Stimulated activated CD8-positive, alpha-beta memory T cell treated with anti-CD3 and anti-CD28 coated beads, Interleukin-12 subunit alpha, Interleukin-12 subunit beta, amount 100 ng/mL, for 4 hours (primary cell): ENCODE measurements around the gene HBA1.
"Not testable (repeated sequence)": the region's sequence is repeated elsewhere in the genome, so short reads cannot be mapped to it uniquely, and the experiment has no call there.

Source experiments
- DNase-seq: peaks from one replicate; pipeline ENCODE4 v3.0.0-alpha.2; 2020; ENCODE audit warnings: low read depth

The HBA1 gene

GRCh38 chr16:160242-160641, 16.2 kb upstream of the HBA1 start:
- DNase-seq: not testable (repeated sequence)

DNA sequence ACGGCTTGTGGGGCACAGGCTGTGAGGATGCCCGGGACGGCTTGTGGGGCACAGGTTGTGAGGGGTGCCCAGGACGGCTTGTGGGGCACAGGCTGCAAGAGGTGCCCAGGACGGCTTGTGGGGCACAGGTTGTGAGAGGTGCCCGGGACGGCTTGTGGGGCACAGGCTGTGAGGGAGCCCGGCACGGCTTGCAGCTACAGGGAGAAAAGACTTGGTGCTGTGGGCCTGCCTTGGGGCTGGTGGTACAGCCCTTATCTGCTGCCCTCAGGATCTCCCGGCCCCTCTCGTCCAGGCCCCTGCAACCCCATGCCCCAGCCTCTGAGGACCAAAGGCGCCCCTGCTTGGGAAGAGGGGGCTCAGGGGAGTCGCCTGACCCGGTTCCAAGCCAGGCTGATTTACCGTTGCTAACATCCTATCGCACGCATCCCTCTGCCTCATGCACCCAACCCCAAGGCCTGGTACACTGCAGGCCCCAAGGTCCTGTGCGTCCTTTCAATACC, 15.7 kb upstream of the HBA1 start:
- DNase-seq: no peak

- DNase-seq: no peak
These were observed 14.0 kb upstream of the HBA1 start for GRCh38 chr16:162271-162991.

DNA sequence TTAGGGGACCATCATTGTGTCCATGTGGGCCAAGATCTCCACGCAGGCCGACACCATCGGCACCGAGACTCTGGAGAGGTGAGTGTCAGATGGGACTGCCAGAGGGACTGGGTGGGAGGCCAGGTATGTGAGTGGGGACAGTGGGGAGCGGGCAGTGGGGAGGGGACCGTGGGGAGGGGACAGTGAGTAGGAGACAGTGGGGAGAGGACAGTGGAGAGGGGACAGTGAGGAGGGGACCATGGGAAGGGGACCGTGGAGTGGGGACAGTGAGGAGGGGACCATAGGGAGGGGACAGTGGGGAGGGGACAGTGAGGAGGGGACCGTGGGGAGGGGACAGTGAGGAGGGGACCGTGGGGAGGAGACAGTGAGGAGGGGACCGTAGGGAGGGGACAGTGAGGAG, 13.3 kb upstream of the HBA1 start:
- not testable (repeated sequence) for DNase-seq

DNA sequence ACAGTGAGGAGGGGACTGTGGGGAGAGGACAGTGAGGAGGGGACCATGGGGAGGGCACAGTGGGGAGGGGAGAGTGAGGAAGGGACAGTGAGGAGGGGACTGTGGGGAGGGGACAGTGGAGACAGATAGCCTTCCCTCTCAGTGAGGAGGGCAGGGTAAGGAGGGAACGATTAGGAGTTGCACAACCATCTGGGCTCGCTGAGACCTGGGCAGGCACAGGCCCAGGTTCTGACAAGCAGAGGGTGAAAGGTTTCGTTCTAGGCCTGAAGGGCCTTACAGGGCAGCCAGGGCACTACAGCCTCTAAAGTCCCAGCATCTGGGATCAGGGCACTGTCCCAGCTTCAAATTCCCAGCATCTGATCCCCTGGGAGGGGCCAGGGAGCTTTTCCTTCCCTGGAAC, 12.8 kb upstream of the HBA1 start:
- DNase-seq: not testable (repeated sequence)

- not testable (repeated sequence) for DNase-seq
These were observed 12.2 kb upstream of the HBA1 start for GRCh38 chr16:164134-164823.

DNA sequence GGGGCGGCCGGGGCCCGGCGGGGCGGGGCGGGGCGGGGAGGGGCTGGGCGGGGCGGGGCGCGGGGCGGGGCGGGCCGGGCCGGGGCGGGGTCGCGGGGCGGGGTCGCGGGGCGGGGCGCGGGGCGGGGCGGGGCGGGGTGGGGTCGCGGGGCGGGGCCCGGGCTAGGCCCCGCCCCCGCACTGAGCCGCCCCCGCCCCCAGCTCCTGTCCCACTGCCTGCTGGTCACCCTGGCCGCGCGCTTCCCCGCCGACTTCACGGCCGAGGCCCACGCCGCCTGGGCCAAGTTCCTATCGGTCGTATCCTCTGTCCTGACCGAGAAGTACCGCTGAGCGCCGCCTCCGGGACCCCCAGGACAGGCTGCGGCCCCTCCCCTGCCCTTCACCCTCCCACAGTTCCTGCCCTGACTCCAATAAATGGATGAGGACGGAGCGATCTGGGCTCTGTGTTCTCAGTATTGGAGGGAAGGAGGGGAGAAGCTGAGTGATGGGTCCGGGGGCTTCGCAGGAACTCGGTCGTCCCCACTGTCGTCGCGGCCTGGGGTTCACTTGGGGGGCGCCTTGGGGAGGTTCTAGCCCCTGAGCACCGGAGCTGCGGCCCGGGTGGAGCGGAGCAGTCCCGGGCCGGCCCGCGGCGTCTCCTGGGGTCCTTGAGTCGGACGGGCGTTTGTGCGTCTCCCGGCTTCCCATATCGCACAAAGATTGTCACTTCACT, 11.5 kb upstream of the HBA1 start:
- no peak for DNase-seq

- DNase-seq: no peak
These were observed 10.7 kb upstream of the HBA1 start, which contains the start of gene HBM for GRCh38 chr16:165539-166374. TSS of gene HBM (plus strand) at chr16:165978. CDS start at chr16:165998, 20 bp downstream.

GRCh38 chr16:166375-167121, 9.9 kb upstream of the HBA1 start:
- no peak for DNase-seq

DNA sequence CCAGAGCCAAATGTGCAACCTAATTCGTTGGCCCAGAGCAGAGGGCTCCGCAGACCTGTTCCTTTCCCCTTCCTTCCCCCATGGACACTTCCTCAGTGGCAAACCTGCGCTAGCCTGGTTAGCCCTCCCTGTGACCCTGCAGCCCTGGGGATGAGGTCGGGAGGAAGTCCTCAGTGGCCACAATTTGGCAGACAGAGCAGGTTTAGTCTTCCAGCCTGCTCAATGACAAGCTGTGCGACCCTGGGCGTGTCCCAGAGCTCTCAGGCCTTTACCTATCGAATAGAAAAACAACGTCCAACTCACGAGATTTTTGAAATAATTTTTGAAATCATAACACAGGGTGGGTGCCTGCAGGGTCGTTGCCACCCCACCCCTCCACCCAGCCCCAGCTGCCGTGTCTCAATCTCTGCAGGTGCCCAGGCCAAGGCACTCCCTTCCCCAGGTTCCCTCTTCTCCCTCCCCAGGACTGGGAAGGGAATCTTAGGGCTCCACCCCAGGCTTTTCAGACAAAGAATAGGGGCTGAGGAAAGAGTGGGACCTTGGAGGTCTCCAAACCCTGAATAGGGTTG, 9.3 kb upstream of the HBA1 start:
- no peak for DNase-seq

- no peak for DNase-seq
These were observed 8.1 kb upstream of the HBA1 start for GRCh38 chr16:168424-168823.

- no peak for DNase-seq
These were observed 7.5 kb upstream of the HBA1 start for GRCh38 chr16:169014-169413.

- DNase-seq: not testable (repeated sequence)
These were observed 6.4 kb upstream of the HBA1 start for GRCh38 chr16:170088-170507.

- no peak for DNase-seq
These were observed 5.7 kb upstream of the HBA1 start for GRCh38 chr16:170788-171187.

- DNase-seq: not testable (repeated sequence)
These were observed 4.0 kb upstream of the HBA1 start, which contains the start of gene HBA2 for GRCh38 chr16:172374-172941. TSS of gene HBA2 (plus strand) at chr16:172876. CDS start at chr16:172913, 37 bp downstream.

GRCh38 chr16:173211-173854, 3.1 kb upstream of the HBA1 start:
- not testable (repeated sequence) for DNase-seq

- not testable (repeated sequence) for DNase-seq
These were observed 2.3 kb upstream of the HBA1 start for GRCh38 chr16:173928-174769.
